Measurements from ENCODE around the gene SATL1.

Gene SATL1

DNA sequence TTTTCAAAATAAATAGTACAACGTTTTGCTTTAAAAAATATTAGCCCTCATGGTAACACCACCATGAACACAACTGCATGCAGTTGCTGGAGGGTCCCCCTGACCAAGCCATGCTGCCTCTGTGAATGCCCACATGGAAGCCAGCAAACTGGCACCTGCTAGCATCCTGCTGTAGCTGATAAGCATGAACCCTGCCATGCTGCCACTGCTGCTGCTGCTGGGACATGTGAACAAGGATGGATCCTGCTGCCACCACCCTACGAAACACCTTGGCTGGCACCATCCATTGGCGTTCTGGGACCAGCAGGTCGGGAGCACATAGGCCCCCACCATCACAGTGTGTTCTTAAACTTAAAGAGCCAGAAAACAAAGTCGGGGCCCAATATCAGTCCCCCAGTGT, 83.9 kb downstream of the SATL1 start:
- no peaks in the 10 kb centered on the region for H3K36me3 ChIP-seq (ENCODE audit: control insufficient read depth, insufficient read depth, low read length)
- no peak overlapping the region for H3K4me3 ChIP-seq (replicated peaks; ENCODE audit: low read depth, low read length)
- H3K27me3 ChIP-seq (replicated peaks; ENCODE audit: control insufficient read depth, insufficient read depth, low read length) = no peaks in the 10 kb centered on the region
- TF ChIP-seq CTCF (IDR thresholded peaks at IDR 0.05; ENCODE audit: insufficient read depth, low read length, poor library complexity, severe bottlenecking) = no peak
- no peak for DNase-seq (ENCODE audit: extremely low read depth, insufficient read length)

GRCh38 chrX:85140964-85141363, 102.6 kb downstream of the SATL1 start:
- DNase-seq (ENCODE audit: extremely low read depth, insufficient read length) = no peak
- Histone ChIP-seq H3K27me3 (replicated peaks; ENCODE audit: control insufficient read depth, insufficient read depth, low read length) (no peaks in the 10 kb centered on the region), H3K4me3 (replicated peaks; ENCODE audit: low read depth, low read length) (no peak overlapping the region), H3K36me3 (ENCODE audit: control insufficient read depth, insufficient read depth, low read length) (no peaks in the 10 kb centered on the region)
- no peak for TF ChIP-seq CTCF (IDR thresholded peaks at IDR 0.05; ENCODE audit: insufficient read depth, low read length, poor library complexity, severe bottlenecking)

DNA sequence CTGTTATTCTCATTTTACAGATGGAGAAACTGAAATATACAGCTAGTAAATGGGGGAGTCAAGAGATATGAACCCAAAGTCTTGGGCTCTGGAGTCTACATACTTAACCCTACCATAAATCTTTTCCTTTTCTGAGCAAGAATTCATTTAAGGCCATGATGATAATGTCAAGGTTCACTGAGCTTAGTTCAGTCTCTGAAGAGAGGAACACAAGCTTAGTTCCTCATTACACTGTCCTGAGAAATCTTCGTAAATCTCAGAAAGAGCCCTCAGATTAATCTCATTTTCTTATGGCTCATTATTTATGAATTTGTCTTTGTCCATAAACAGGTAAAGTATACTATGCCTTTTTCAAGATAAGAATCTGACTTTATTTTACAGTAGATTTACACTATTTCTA, 104.2 kb downstream of the SATL1 start:
- no peak for TF ChIP-seq CTCF (IDR thresholded peaks at IDR 0.05; ENCODE audit: insufficient read depth, low read length, poor library complexity, severe bottlenecking)
- Histone ChIP-seq H3K4me3 (replicated peaks; ENCODE audit: low read depth, low read length) (no peak overlapping the region), H3K36me3 (ENCODE audit: control insufficient read depth, insufficient read depth, low read length) (no peaks in the 10 kb centered on the region), H3K27me3 (replicated peaks; ENCODE audit: control insufficient read depth, insufficient read depth, low read length) (no peaks in the 10 kb centered on the region)
- no peak for DNase-seq (ENCODE audit: extremely low read depth, insufficient read length)

- no peak for TF ChIP-seq CTCF (IDR thresholded peaks at IDR 0.05; ENCODE audit: insufficient read depth, low read length, poor library complexity, severe bottlenecking)
- Histone ChIP-seq H3K27me3 (replicated peaks; ENCODE audit: control insufficient read depth, insufficient read depth, low read length) (no peaks in the 10 kb centered on the region), H3K4me3 (replicated peaks; ENCODE audit: low read depth, low read length) (no peak overlapping the region), H3K36me3 (ENCODE audit: control insufficient read depth, insufficient read depth, low read length) (no peaks in the 10 kb centered on the region)
- no peak for DNase-seq (ENCODE audit: extremely low read depth, insufficient read length)
Observed at GRCh38 chrX:85136409-85136808, 107.2 kb downstream of the SATL1 start.

DNA sequence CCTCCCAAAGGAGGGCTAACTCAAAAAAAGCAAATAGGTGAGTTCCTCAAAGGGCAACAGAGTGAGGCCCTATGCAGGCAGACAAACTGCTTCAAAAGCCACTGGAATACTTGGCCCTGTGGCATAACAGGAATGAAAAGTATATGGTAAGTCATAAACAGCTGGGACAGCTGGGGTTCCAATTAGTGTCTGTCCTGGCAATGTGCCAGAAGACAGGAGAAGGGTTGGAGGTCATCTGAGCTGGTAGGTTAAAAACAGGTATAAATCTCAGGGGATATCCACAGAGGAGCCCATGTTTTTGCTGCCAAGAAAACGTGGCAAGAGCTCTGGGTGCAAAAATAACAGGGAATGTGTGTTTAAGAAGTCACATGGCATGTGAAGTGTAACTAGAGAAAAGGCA, 128.3 kb downstream of the SATL1 start:
- no peak overlapping the region for H3K4me3 ChIP-seq (replicated peaks; ENCODE audit: low read depth, low read length)
- no peak for DNase-seq (ENCODE audit: extremely low read depth, insufficient read length)
- TF ChIP-seq CTCF (IDR thresholded peaks at IDR 0.05; ENCODE audit: insufficient read depth, low read length, poor library complexity, severe bottlenecking) = no peak
- H3K27me3 ChIP-seq (replicated peaks; ENCODE audit: control insufficient read depth, insufficient read depth, low read length) = no peaks in the 10 kb centered on the region
- no peaks in the 10 kb centered on the region for H3K36me3 ChIP-seq (ENCODE audit: control insufficient read depth, insufficient read depth, low read length)

DNA sequence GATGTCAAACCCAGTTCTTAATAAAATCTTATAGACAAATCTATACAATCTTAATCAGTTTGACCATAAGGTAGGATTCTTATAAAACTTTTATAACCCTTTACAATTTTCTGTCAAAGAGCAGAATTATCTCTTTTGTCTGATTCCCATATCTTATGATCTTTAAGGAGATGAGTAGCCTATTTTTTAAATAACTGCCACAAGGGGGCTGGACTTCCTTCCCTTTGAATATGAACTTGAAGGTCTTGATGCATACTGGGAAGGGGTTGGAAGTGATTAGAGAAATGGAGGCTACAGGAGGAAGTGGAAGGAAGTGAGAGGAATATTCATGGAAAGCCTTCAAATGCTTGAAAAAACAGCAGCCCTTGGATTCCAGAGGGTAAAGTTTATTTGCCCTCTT, 128.8 kb downstream of the SATL1 start:
- DNase-seq (ENCODE audit: extremely low read depth, insufficient read length) = no peak
- no peak overlapping the region for H3K4me3 ChIP-seq (replicated peaks; ENCODE audit: low read depth, low read length)
- peak; percentile 1 for TF ChIP-seq CTCF (IDR thresholded peaks at IDR 0.05; ENCODE audit: insufficient read depth, low read length, poor library complexity, severe bottlenecking)
- no peaks in the 10 kb centered on the region for H3K36me3 ChIP-seq (ENCODE audit: control insufficient read depth, insufficient read depth, low read length)
- no peaks in the 10 kb centered on the region for H3K27me3 ChIP-seq (replicated peaks; ENCODE audit: control insufficient read depth, insufficient read depth, low read length)
